NCI-H82 treated with DMSO at 0.1 percent for 48 hours (cell line): ENCODE measurements around the gene IL17C.
A peak's percentile ranks its signal among the peaks of the same experiment; 100 is the strongest.
"Not testable (repeated sequence)": the region's sequence is repeated elsewhere in the genome, so short reads cannot be mapped to it uniquely, and the experiment has no call there.

ENCODE experiments used
- DNase-seq: peaks from one replicate; lab custom pipeline; 2025; ENCODE audit not compliant: unreplicated experiment; lab: John Stamatoyannopoulos, UW

IL17C gene

GRCh38 chr16:88657371-88657770 lies 19.0 kb downstream of the IL17C start:
- DNase-seq: no peak

- DNase-seq: no peak
These were observed 20.3 kb downstream of the IL17C start for GRCh38 chr16:88658714-88659113.

GRCh38 chr16:88659160-88659559 lies 20.8 kb downstream of the IL17C start:
- DNase-seq: no peak

GRCh38 chr16:88661468-88661867 lies 23.1 kb downstream of the IL17C start:
- no peak for DNase-seq

- DNase-seq: no peak
These were observed 24.0 kb downstream of the IL17C start for GRCh38 chr16:88662222-88662842.

GRCh38 chr16:88662843-88663606 lies 24.7 kb downstream of the IL17C start, which contains the start of gene MVD:
MVD (minus strand) TSS chr16:88663091; CDS start chr16:88663080, 11 bp downstream.
- peak; percentile 89 for DNase-seq

- no peak for DNase-seq
These were observed 26.8 kb downstream of the IL17C start for GRCh38 chr16:88665148-88665547.

GRCh38 chr16:88665570-88665969 lies 27.2 kb downstream of the IL17C start:
- DNase-seq: no peak

GRCh38 chr16:88667461-88667860 lies 29.1 kb downstream of the IL17C start:
- no peak for DNase-seq

- not testable (repeated sequence) for DNase-seq
These were observed 31.1 kb downstream of the IL17C start for GRCh38 chr16:88669493-88669892.

- no peak for DNase-seq
These were observed 31.6 kb downstream of the IL17C start for GRCh38 chr16:88669980-88670379.

- no peak for DNase-seq
These were observed 33.4 kb downstream of the IL17C start for GRCh38 chr16:88671806-88672205.

- no peak for DNase-seq
These were observed 34.4 kb downstream of the IL17C start for GRCh38 chr16:88672776-88673175.

- no peak for DNase-seq
These were observed 35.5 kb downstream of the IL17C start for GRCh38 chr16:88673716-88674379.

- no peak for DNase-seq
These were observed 38.3 kb downstream of the IL17C start for GRCh38 chr16:88676502-88677242.

GRCh38 chr16:88677721-88678120 lies 39.3 kb downstream of the IL17C start:
- no peak for DNase-seq

- no peak for DNase-seq
These were observed 40.0 kb downstream of the IL17C start for GRCh38 chr16:88678224-88678979.

GRCh38 chr16:88680554-88681083 lies 42.2 kb downstream of the IL17C start:
- no peak for DNase-seq

GRCh38 chr16:88681084-88681680 lies 42.8 kb downstream of the IL17C start:
- DNase-seq: no peak
